HG03575 (cell line): Measurements from ENCODE around the gene SNTG2.
"Not testable (repeated sequence)": the region's sequence is repeated elsewhere in the genome, so short reads cannot be mapped to it uniquely, and the experiment has no call there.

Source experiments
- ATAC-seq: cut with Tn5 transposase; IDR thresholded peaks from one replicate; pipeline ENCODE4 v1.9.1; 2021; ENCODE audit not compliant: unreplicated experiment, insufficient number of reproducible peaks, low FRiP score; ENCODE audit errors: extremely low read depth

Gene SNTG2

GRCh38 chr2:1071650-1072049 is 121.0 kb downstream of the SNTG2 start:
- no peak for ATAC-seq

- ATAC-seq, result no peak
Observed at GRCh38 chr2:1072250-1072649, 121.6 kb downstream of the SNTG2 start.

GRCh38 chr2:1077911-1078310 is 127.3 kb downstream of the SNTG2 start:
- ATAC-seq, result no peak

- no peak for ATAC-seq
Observed at GRCh38 chr2:1078326-1078725, 127.7 kb downstream of the SNTG2 start.

GRCh38 chr2:1079873-1080799 is 129.5 kb downstream of the SNTG2 start:
- no peak for ATAC-seq

GRCh38 chr2:1081451-1082225 is 131.0 kb downstream of the SNTG2 start:
- no peak for ATAC-seq

- ATAC-seq, result no peak
Observed at GRCh38 chr2:1082456-1083205, 132.0 kb downstream of the SNTG2 start.

- no peak for ATAC-seq
Observed at GRCh38 chr2:1088192-1088860, 137.7 kb downstream of the SNTG2 start.

GRCh38 chr2:1088940-1089339 is 138.3 kb downstream of the SNTG2 start:
- no peak for ATAC-seq

GRCh38 chr2:1091895-1092585 is 141.4 kb downstream of the SNTG2 start:
- ATAC-seq, result no peak

- not testable (repeated sequence) for ATAC-seq
Observed at GRCh38 chr2:1093668-1094067, 143.0 kb downstream of the SNTG2 start.

GRCh38 chr2:1097101-1097500 is 146.5 kb downstream of the SNTG2 start:
- no peak for ATAC-seq

GRCh38 chr2:1099418-1099817 is 148.8 kb downstream of the SNTG2 start:
- no peak for ATAC-seq

GRCh38 chr2:1101011-1101782 is 150.5 kb downstream of the SNTG2 start:
- ATAC-seq, result no peak

GRCh38 chr2:1101982-1102590 is 151.4 kb downstream of the SNTG2 start:
- ATAC-seq, result no peak

GRCh38 chr2:1104364-1104763 is 153.7 kb downstream of the SNTG2 start:
- no peak for ATAC-seq

- not testable (repeated sequence) for ATAC-seq
Observed at GRCh38 chr2:1106344-1106743, 155.7 kb downstream of the SNTG2 start.
